Esophagus squamous epithelium (tissue), 4 donors: ENCODE measurements around the gene ATP8B4.

Experiments
- CTCF ChIP-seq, 6 experiments: fragments of 450-650 bp in 4 of 6; fragments of 200-600 bp in 2 of 6; sonication (generic) in 2 of 6; IDR thresholded peaks; one replicate each; pipeline ENCODE4 v1.5.1; 2016 to 2019; ENCODE audit warnings: antibody characterized with exemption in 6 of 6, mild to moderate bottlenecking in 4 of 6, moderate library complexity in 4 of 6
- POLR2A ChIP-seq, 4 donors: fragments of 450-650 bp; IDR thresholded peaks; one replicate each; pipeline ENCODE4 v1.6.1; 2017; ENCODE audit warnings: antibody characterized with exemption in 4 of 4, mild to moderate bottlenecking in 4 of 4, moderate library complexity in 3 of 4

GRCh38 chr15:49964551-49964950 lies 154.5 kb downstream of the ATP8B4 start:
- no peak for TF ChIP-seq POLR2A (IDR thresholded peaks at IDR 0.05)
- TF ChIP-seq CTCF (IDR thresholded peaks at IDR 0.05): no peak
